ENCODE measurements around the gene ANKK1. TPM values are rescaled to one million over a fixed set of nuclear protein-coding genes. Genes with fewer than 3 reads are reported as not detected.

The ANKK1 gene
- total RNA-seq, 1 donor from 2014 or later: 1.5 TPM

- DNase-seq (ENCODE audit: extremely low spot score in 2 of 2): no peak
- H3K36me3 ChIP-seq: no peaks in the 10 kb centered on the region
- H3K27me3 ChIP-seq: no peaks in the 10 kb centered on the region
Measured at GRCh38 chr11:113436672-113437252, 49.2 kb downstream of the ANKK1 start.

GRCh38 chr11:113440816-113441215 is 53.2 kb downstream of the ANKK1 start:
- TF ChIP-seq POLR2AphosphoS5 (IDR thresholded peaks at IDR 0.05; ENCODE audit: insufficient read depth in 1 of 2, low read depth in 1 of 2): no peak
- no peak for TF ChIP-seq POLR2A (IDR thresholded peaks at IDR 0.05)
- H3K9me3 ChIP-seq: no peaks in the 10 kb centered on the region
- H3K27ac ChIP-seq: no peak overlapping the region
- H3K27me3 ChIP-seq: no peaks in the 10 kb centered on the region
- DNase-seq (ENCODE audit: extremely low spot score in 2 of 2): no peak
- H3K4me3 ChIP-seq: no peak overlapping the region
- H3K4me1 ChIP-seq: no peaks in the 10 kb centered on the region
- intact Hi-C loops (cut with DNase I): no loop called here
- no peaks in the 10 kb centered on the region for H3K36me3 ChIP-seq

More at GRCh38 chr11:113436672-113437252, 49.2 kb downstream of the ANKK1 start:
- Histone ChIP-seq H3K4me1 (no peaks in the 10 kb centered on the region), H3K27ac (no peak overlapping the region), H3K4me3 (no peak overlapping the region), H3K9me3 (no peaks in the 10 kb centered on the region)
- TF ChIP-seq CTCF (IDR thresholded peaks at IDR 0.05): no peak
- TF ChIP-seq POLR2AphosphoS5 (IDR thresholded peaks at IDR 0.05; ENCODE audit: insufficient read depth in 1 of 2, low read depth in 1 of 2): no peak
- no peak for TF ChIP-seq POLR2A (IDR thresholded peaks at IDR 0.05)
- intact Hi-C loops (cut with DNase I): no loop called here

GRCh38 chr11:113444502-113445123 is 57.0 kb downstream of the ANKK1 start:
- DNase-seq (ENCODE audit: extremely low spot score in 2 of 2): no peak
- TF ChIP-seq POLR2A (IDR thresholded peaks at IDR 0.05) (no peak), POLR2AphosphoS5 (IDR thresholded peaks at IDR 0.05; ENCODE audit: insufficient read depth in 1 of 2, low read depth in 1 of 2) (no peak), CTCF (IDR thresholded peaks at IDR 0.05) (no peak)
- no peaks in the 10 kb centered on the region for H3K36me3 ChIP-seq
- no peak overlapping the region for H3K27ac ChIP-seq
- no peaks in the 10 kb centered on the region for H3K27me3 ChIP-seq
- intact Hi-C loops (cut with DNase I): no loop called here
- no peaks in the 10 kb centered on the region for H3K4me1 ChIP-seq
- H3K9me3 ChIP-seq: no peaks in the 10 kb centered on the region
- H3K4me3 ChIP-seq: no peak overlapping the region

- Histone ChIP-seq H3K4me3 (no peak overlapping the region), H3K27ac (no peak overlapping the region), H3K9me3 (no peaks in the 10 kb centered on the region), H3K4me1 (no peaks in the 10 kb centered on the region), H3K27me3 (no peaks in the 10 kb centered on the region), H3K36me3 (no peaks in the 10 kb centered on the region)
- TF ChIP-seq POLR2AphosphoS5 (IDR thresholded peaks at IDR 0.05; ENCODE audit: insufficient read depth in 1 of 2, low read depth in 1 of 2) (no peak), POLR2A (IDR thresholded peaks at IDR 0.05) (no peak), CTCF (IDR thresholded peaks at IDR 0.05) (no peak)
- DNase-seq (ENCODE audit: extremely low spot score in 2 of 2): no peak
- intact Hi-C loops (cut with DNase I): no loop called here
Measured at GRCh38 chr11:113446112-113446511, 58.5 kb downstream of the ANKK1 start.

GRCh38 chr11:113446938-113447337 is 59.4 kb downstream of the ANKK1 start:
- H3K36me3 ChIP-seq: no peaks in the 10 kb centered on the region
- intact Hi-C loops (cut with DNase I): no loop called here
- H3K4me3 ChIP-seq: no peak overlapping the region
- H3K27ac ChIP-seq: no peak overlapping the region
- no peak for DNase-seq (ENCODE audit: extremely low spot score in 2 of 2)
- no peaks in the 10 kb centered on the region for H3K27me3 ChIP-seq
- TF ChIP-seq CTCF (IDR thresholded peaks at IDR 0.05) (no peak), POLR2AphosphoS5 (IDR thresholded peaks at IDR 0.05; ENCODE audit: insufficient read depth in 1 of 2, low read depth in 1 of 2) (no peak), POLR2A (IDR thresholded peaks at IDR 0.05) (no peak)
- no peaks in the 10 kb centered on the region for H3K9me3 ChIP-seq
- no peaks in the 10 kb centered on the region for H3K4me1 ChIP-seq

All from vagina (tissue), 2 donors.